K562 (cell line): ENCODE measurements around the gene NNAT.

ENCODE experiments used
- MTA2 ChIP-seq: fragments of 450-650 bp; IDR thresholded peaks from 2 replicates; pipeline ENCODE4 v1.6.1; 2016; ENCODE audit warnings: low read depth
- RBM14 ChIP-seq: fragments of 200-400 bp; formaldehyde crosslinking; IDR thresholded peaks from 2 replicates; pipeline ENCODE4 v1.6.1; 2018; ENCODE audit warnings: low read depth, mild to moderate bottlenecking, low read length, moderate library complexity, borderline replicate concordance; ENCODE audit not compliant: insufficient read depth
- TF ChIP-seq, protein P1 (sequence below): fragments of 250-450 bp; sonication (Bioruptor Pico); IDR thresholded peaks from 2 replicates; pipeline ENCODE4 v1.5.1; 2021; ENCODE audit warnings: mild to moderate bottlenecking

GRCh38 chr20:37538003-37538402 is 17.0 kb downstream of the NNAT start:
- TF ChIP-seq, protein P1, sequence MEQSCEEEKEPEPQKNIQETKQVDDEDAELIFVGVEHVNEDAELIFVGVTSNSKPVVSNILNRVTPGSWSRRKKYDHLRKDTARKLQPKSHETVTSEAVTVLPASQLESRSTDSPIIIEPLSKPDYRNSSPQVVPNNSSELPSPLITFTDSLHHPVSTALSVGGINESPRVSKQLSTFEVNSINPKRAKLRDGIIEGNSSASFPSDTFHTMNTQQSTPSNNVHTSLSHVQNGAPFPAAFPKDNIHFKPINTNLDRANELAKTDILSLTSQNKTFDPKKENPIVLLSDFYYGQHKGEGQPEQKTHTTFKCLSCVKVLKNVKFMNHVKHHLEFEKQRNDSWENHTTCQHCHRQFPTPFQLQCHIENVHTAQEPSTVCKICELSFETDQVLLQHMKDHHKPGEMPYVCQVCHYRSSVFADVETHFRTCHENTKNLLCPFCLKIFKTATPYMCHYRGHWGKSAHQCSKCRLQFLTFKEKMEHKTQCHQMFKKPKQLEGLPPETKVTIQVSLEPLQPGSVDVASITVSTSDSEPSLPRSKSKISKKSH (CRISPR knock-in tag): no peak
- TF ChIP-seq RBM14 (no peak), MTA2 (no peak)
